HepG2 (cell line): ENCODE data around the gene OGFR. TPM values are rescaled to one million over a fixed set of nuclear protein-coding genes. Genes with fewer than 3 reads are reported as not detected.

Experiments
- FOSL2 ChIP-seq: sonication (generic); formaldehyde crosslinking; IDR thresholded peaks from 2 replicates; pipeline ENCODE4 v1.4.0; 2020; ENCODE audit warnings: missing genetic modification reagents
- GABPB1 ChIP-seq: IDR thresholded peaks from 2 replicates; pipeline ENCODE4 v1.6.1; 2016; ENCODE audit warnings: mild to moderate bottlenecking, missing genetic modification reagents, moderate library complexity, missing compliant biosample characterization
- GATA4 ChIP-seq: sonication (generic); IDR thresholded peaks from 2 replicates; pipeline ENCODE4 v1.6.1; 2016; ENCODE audit warnings: antibody characterized with exemption, low read depth, borderline replicate concordance
- IKZF4 ChIP-seq: sonication (generic); formaldehyde crosslinking; IDR thresholded peaks from 2 replicates; pipeline ENCODE4 v1.5.1; 2020; ENCODE audit warnings: borderline replicate concordance, mild to moderate bottlenecking, low read depth, missing genetic modification reagents; ENCODE audit errors: not compliant biosample characterization
- KDM5A ChIP-seq: fragments of 200-600 bp; sonication (generic); IDR thresholded peaks from 2 replicates; pipeline ENCODE4 v1.7.0; 2018; ENCODE audit warnings: antibody characterized with exemption, mild to moderate bottlenecking, low read length, borderline replicate concordance
- KDM6A ChIP-seq: IDR thresholded peaks from 2 replicates; pipeline ENCODE4 v1.6.1; 2016; ENCODE audit warnings: low read depth
- NPAS2 ChIP-seq: sonication (generic); formaldehyde crosslinking; IDR thresholded peaks from 2 replicates; pipeline ENCODE4 v1.8.0; 2022; ENCODE audit warnings: mild to moderate bottlenecking, missing genetic modification reagents, borderline replicate concordance
- ZNF225 ChIP-seq: sonication (generic); formaldehyde crosslinking; IDR thresholded peaks from 2 replicates; pipeline ENCODE4 v1.4.0; 2020; ENCODE audit warnings: mild to moderate bottlenecking, missing genetic modification reagents
- ZNF441 ChIP-seq: sonication (generic); formaldehyde crosslinking; IDR thresholded peaks from 2 replicates; pipeline ENCODE4 v1.7.0; 2021; ENCODE audit warnings: missing genetic modification reagents, borderline replicate concordance
- ZNF530 ChIP-seq: sonication (generic); formaldehyde crosslinking; IDR thresholded peaks from 2 replicates; pipeline ENCODE4 v1.5.0; 2020; ENCODE audit warnings: low read depth, mild to moderate bottlenecking, missing genetic modification reagents
- ZNF674 ChIP-seq: sonication (generic); formaldehyde crosslinking; IDR thresholded peaks from 2 replicates; pipeline ENCODE4 v1.5.0; 2020; ENCODE audit warnings: low read depth, mild to moderate bottlenecking, missing genetic modification reagents
- ZSCAN29 ChIP-seq: sonication (generic); formaldehyde crosslinking; conservative IDR thresholded peaks from 2 replicates; pipeline ENCODE4 v1.4.0; 2020; ENCODE audit warnings: mild to moderate bottlenecking, missing genetic modification reagents
- polyA plus RNA-seq, 8 experiments: library from polyadenylated mRNA; depleted of rRNA in 3 of 8; stranded (reverse) in 7 of 8; unstranded in 1 of 8; fragments of >200 nt; fragmentation: Illumina TruSeq in 4 of 8; extraction: Trizol in 4 of 8; gene quantifications; 2 replicates each; pipeline versions ENCODE4 v1.2.1 to v1.2.3, GENCODE V29; 2011 to 2016; ENCODE audit warnings: low read depth in 4 of 8, missing spikeins in 1 of 8, mixed read lengths in 1 of 8; ENCODE audit not compliant: insufficient read depth in 1 of 8
- total RNA-seq, 5 experiments: library from RNA; depleted of rRNA; stranded (reverse); fragments of >200 nt; fragmentation: Illumina TruSeq; extraction: Trizol; gene quantifications; 2 replicates each; pipeline ENCODE4 v1.2.3, GENCODE V29; 2016; ENCODE audit warnings: low read depth in 1 of 5
- TF ChIP-seq, protein P1 (sequence below): sonication (generic); formaldehyde crosslinking; IDR thresholded peaks from 2 replicates; pipeline ENCODE4 v1.4.0; 2020; ENCODE audit warnings: mild to moderate bottlenecking, missing genetic modification reagents
- TF ChIP-seq, protein P2 (sequence below): sonication (generic); formaldehyde crosslinking; IDR thresholded peaks from 2 replicates; pipeline ENCODE4 v1.8.0; 2022; ENCODE audit warnings: mild to moderate bottlenecking, missing genetic modification reagents; ENCODE audit not compliant: insufficient replicate concordance

The OGFR gene
- total and polyA plus RNA-seq, 2 of the 13 experiments (the other 11 are each of a cell fraction or from before 2014, with no cell fraction given) = 47.7 to 81.8 TPM

DNA sequence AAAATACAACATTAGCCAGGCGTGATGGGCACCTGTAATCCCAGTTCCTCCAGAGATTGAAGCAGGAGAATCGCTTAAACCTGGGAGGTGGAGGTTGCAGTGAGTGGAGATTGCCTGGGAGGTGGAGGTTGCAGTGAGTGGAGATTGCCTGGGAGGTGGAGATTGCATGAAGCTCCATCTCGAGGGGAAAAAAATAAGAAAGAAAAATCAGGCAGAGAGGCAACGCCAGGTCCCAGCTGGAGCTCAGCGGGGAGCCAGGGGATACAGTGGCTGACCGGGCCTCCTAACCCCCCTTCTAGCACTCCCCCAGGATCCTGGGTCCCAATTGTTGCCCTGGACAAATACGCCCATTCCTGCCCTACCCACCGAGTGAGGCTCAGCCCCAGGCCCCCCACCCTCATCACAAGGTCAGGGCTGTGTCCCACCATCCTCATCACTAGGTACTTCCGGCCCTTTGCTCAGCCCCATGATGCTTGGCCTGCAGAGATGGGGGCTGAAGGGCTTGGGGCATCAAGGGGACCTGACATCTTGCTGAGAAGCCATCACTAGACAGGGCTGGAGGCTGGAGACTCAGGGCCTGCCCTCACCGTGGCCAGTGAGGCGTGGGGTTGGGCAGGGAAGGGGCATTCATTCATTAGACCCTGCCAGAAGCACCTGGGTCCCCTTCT lies 1.9 kb downstream of the OGFR start (continued):
- no peak for TF ChIP-seq ZNF674 (CRISPR knock-in tag)
- no peak for TF ChIP-seq GABPB1
- TF ChIP-seq IKZF4 (CRISPR knock-in tag) = no peak
- no peak for TF ChIP-seq NPAS2
- TF ChIP-seq GATA4 = no peak
- no peak for TF ChIP-seq ZNF530 (CRISPR knock-in tag)
- no peak for TF ChIP-seq FOSL2 (CRISPR knock-in tag)
- peak; percentile 41; the same call in 1 of the 2 replicates for TF ChIP-seq ZNF225 (CRISPR knock-in tag)
- no peak; the same call in 1 of the 2 replicates for TF ChIP-seq KDM5A
- peak; percentile 5; the same call in 1 of the 2 replicates for TF ChIP-seq ZNF441 (CRISPR knock-in tag)
- no peak for TF ChIP-seq ZSCAN29
- no peak for TF ChIP-seq KDM6A (CRISPR knock-in tag)
- TF ChIP-seq, protein P1, sequence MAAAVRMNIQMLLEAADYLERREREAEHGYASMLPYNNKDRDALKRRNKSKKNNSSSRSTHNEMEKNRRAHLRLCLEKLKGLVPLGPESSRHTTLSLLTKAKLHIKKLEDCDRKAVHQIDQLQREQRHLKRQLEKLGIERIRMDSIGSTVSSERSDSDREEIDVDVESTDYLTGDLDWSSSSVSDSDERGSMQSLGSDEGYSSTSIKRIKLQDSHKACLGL (CRISPR knock-in tag) = no peak; the same call in 1 of the 2 replicates
- TF ChIP-seq, protein P2, sequence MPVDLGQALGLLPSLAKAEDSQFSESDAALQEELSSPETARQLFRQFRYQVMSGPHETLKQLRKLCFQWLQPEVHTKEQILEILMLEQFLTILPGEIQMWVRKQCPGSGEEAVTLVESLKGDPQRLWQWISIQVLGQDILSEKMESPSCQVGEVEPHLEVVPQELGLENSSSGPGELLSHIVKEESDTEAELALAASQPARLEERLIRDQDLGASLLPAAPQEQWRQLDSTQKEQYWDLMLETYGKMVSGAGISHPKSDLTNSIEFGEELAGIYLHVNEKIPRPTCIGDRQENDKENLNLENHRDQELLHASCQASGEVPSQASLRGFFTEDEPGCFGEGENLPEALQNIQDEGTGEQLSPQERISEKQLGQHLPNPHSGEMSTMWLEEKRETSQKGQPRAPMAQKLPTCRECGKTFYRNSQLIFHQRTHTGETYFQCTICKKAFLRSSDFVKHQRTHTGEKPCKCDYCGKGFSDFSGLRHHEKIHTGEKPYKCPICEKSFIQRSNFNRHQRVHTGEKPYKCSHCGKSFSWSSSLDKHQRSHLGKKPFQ (CRISPR knock-in tag) = no peak
